KOPT-K1 (cell line): ENCODE results near the gene OSBPL9.

ENCODE experiments used
- H3K27ac ChIP-seq: fragments of 200-600 bp; sonication (generic); 2 replicates; pipeline ENCODE4 v1.5.1; 2016; ENCODE audit warnings: antibody characterized with exemption, mild to moderate bottlenecking, low read depth, low read length; ENCODE audit not compliant: poor library complexity, severe bottlenecking
- H3K36me3 ChIP-seq: fragments of 200-600 bp; sonication (generic); 2 replicates; pipeline ENCODE4 v1.5.1; 2017; ENCODE audit warnings: antibody characterized with exemption, mild to moderate bottlenecking, low read length, moderate library complexity; ENCODE audit not compliant: insufficient read depth
- H3K9me3 ChIP-seq: fragments of 200-600 bp; sonication (generic); 2 replicates; pipeline ENCODE4 v1.5.1; 2017; ENCODE audit warnings: antibody characterized with exemption, low read length, mild to moderate bottlenecking; ENCODE audit not compliant: insufficient read depth, poor library complexity, severe bottlenecking

Gene OSBPL9

DNA sequence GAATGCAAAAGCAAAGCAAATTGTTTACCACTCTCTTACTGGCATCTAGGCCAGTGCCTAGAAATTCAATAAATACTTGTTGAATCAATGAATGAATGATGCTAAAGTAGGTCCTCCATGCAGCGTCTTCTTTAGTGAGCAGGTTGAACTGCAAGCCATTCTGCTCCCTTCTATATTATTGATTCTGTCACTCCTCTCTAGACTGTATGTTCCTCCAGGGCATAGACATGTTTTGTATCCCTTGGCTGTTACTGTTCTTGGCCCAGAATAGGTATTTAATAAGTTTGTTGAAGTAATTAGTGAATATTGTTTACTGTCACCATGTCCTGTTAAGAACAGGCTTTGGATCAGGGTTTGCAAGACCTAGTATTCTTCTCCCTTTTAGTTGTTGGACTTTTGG, 43.7 kb downstream of the OSBPL9 start:
- Histone ChIP-seq H3K9me3 (no peaks in the 10 kb centered on the region), H3K36me3 (no peaks in the 10 kb centered on the region), H3K27ac (no peak overlapping the region)

DNA sequence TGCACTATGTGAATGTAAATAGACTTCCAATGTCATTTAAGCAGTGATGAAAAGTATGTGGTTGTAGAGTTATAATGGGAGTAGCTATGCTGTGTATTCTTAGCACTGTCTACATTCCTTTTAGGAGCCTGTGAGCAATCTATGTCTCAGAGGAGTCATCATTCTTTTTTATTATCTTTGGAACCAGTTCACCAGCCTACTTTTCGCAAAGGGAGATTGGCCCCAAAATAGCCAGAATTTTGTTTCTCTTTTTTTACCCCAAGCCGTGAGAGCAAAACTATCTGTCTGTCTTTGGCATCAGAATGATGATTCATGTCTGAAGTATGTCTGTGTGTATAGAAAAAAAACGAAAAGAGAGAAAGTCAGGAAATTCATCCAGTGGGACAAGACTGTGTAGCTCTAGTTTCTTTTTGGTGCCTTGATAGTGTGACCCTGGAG, 44.2 kb downstream of the OSBPL9 start:
- Histone ChIP-seq H3K36me3 (no peaks in the 10 kb centered on the region), H3K9me3 (no peaks in the 10 kb centered on the region), H3K27ac (no peak overlapping the region)

DNA sequence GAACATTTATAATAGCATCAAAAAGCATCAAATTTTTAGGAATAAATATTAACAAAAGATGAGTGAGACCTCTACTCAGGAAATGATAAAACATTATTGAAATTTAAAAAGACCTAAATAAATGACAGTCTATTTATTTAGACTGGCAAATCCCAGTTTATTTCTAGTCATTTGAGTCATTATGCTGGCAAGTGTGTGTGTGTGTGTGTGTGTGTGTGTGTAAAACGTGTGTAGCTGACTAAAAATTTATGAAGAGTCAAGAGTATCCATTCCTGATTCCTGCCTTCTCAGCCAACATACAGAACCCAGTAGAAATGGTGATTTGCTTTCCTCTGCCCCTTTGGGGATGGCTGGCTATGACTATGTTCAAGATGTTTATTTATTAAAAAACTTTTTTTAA, 46.2 kb downstream of the OSBPL9 start:
- Histone ChIP-seq H3K36me3 (no peaks in the 10 kb centered on the region), H3K9me3 (no peaks in the 10 kb centered on the region), H3K27ac (no peak overlapping the region)

DNA sequence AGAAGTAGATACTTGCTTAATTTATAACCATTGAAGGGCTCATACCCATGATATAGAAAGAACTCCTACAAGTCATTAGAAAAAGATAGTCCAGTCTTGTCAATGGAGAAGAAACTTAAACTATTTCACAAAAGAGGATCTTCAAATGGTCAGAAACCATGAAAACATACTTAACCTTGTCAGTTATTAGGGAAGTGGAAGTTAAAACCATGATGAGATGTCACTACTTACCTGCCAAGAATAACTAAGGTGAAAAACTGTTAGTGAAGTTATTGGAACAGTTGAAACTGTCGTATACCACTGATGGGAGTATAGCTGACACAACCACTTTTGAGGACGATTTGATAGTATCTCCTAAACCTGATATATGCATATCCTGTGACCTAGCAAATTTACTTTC, 46.8 kb downstream of the OSBPL9 start:
- H3K9me3 ChIP-seq = no peaks in the 10 kb centered on the region
- no peak overlapping the region for H3K27ac ChIP-seq
- no peaks in the 10 kb centered on the region for H3K36me3 ChIP-seq

DNA sequence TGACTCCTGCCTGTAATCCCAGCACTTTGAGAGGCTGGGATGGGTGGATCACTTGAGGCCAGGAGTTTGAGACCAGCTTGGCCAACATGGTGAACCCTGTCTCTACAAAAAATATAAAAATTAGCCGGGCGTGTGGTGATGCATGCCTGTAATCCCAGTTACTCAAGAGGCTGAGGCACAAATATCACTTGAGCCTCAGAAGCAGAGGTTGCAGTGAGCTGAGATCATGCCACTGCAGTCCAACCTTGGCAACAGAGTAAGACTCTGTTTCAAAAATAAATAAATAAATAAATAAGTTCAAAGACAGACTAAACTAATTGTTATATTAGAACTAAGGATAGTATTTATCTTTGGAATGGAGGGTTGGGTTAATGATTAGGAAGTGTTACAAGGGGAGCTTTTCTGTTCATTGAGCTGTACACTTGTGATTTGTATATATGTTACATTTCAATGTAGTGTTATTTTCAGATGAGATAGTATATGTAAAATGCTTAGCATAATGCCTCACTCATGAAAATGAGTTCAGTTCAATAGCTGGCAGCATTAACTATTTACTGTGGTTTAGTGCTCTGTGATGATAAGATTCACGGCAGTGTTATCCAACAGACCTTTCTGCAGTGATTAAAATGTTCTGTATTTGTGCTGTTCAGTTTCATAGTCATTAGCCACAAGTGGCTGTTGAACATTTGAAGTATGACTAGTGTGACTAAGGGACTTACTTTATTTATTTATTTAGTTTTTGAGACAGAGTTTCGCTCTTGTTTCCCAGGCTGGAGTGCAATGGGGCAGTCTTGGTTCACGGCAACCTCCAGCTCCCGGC, 47.7 kb downstream of the OSBPL9 start:
- H3K36me3 ChIP-seq = no peaks in the 10 kb centered on the region
- H3K9me3 ChIP-seq = no peaks in the 10 kb centered on the region
- H3K27ac ChIP-seq = no peak overlapping the region

DNA sequence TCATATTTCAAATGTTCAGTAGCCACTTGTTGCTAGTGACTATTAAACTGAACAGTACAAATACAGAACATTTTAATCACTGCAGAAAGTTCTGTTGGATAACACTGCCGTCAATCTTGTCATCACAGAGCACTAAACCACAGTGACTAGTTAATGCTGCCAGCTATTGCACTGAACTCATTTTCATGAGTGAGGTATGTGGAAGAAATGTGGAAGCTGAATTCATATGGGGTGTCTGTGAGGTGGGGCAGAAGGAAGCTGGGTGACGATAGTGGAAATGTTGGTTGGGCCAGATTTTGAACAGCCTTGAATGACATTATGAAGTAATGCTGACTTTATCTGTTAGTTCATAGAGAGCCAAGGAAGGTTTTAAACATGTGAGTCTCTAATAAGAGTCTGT, 49.6 kb downstream of the OSBPL9 start:
- Histone ChIP-seq H3K9me3 (no peaks in the 10 kb centered on the region), H3K36me3 (no peaks in the 10 kb centered on the region), H3K27ac (no peak overlapping the region)

DNA sequence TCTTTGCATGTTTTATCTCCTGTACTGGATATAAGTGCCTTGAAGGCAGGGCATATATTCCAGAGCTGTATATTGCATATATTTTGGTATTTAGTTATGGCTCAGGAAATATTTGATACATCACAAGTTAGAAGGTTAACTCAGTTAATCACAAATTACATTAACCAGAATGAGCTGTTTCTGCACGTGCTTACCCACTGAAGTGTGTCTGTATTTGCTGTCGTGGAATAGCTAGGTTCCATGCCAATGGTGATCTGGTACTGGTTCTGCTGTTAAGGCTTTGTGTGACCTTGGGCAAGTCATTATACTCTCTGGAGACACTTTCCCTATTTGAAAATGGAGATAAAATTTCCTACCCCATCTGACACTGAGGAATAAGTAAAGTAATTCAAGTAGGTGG, 50.7 kb downstream of the OSBPL9 start:
- H3K9me3 ChIP-seq = no peaks in the 10 kb centered on the region
- no peaks in the 10 kb centered on the region for H3K36me3 ChIP-seq

DNA sequence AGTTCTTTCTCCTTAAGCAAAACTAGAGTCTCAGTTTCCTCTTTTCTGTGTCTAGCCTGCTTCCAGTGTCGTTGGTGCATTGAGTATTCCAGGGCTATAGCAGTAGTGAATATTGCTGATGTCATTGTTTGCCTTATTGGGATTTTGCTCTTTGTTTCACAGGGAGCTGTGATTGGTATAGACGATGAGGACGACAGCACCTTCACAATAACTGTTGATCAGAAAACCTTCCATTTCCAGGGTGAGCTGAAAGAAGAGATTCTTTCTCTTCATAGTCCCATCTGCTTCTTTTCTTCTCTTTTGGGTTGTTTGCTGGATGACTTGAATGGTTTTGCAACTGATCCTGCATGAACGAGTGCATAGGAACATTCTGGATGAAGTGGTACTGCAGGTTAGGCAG, 52.4 kb downstream of the OSBPL9 start:
- H3K36me3 ChIP-seq = no peaks in the 10 kb centered on the region
- no peak overlapping the region for H3K27ac ChIP-seq
- H3K9me3 ChIP-seq = no peaks in the 10 kb centered on the region

More for the DNA sequence above, 50.7 kb downstream of the OSBPL9 start:
- no peak overlapping the region for H3K27ac ChIP-seq

DNA sequence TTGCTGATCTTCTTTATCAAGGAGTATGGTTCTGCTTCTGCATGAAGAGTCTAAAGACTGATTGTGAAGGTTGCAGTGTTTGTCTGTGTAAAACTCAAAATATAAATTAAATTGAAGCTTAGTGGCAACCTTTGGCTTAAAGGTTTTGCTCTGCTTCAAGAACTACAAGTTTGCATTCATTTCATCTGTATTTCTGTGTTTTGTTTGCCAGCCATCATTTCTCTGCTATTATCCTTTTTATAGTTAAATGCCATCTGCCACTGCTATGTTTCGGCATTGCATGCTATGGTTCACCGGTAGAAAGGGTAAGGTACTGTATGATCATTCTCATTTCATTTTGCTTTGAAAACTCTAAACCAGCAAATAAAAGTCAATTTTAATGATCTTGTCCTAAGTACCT, 52.9 kb downstream of the OSBPL9 start:
- H3K27ac ChIP-seq = no peak overlapping the region
- H3K36me3 ChIP-seq = no peaks in the 10 kb centered on the region
- H3K9me3 ChIP-seq = no peaks in the 10 kb centered on the region

DNA sequence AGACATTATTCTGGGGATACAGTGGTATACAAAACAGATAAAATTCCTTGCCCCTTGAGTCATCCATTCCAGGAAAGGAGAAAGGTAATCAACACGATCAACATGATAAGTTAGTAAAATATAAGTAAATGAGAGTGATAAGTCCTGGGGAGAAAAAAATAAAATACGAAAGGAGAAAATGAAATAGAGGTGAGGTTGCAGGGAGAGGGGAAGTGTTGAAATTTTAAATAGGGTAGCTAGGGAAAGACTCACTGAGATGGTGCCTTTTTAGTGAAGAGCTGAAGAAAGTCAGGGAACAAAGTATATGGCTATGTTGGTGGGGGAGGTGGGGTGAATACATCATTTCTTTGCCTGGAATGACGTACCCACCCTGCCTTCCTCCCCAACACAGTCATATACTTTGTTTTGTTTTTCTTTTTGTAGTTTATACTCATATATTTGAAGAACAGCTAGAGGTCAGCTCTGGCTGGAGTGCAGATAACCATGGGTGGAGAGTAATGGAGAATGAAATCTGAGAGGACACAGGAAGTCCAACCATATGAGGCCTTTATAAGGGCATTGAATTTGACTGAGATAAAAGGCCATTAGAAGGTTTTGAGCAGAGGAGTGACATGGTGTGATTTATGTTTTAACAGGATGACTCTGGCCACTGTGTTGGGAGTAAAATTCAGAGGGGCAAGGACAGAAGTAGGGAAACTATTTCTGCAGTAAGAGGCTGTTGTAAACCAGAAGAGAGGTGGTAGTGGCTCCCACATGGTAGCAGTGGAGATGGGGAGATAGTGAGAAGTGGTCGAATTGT, 54.8 kb downstream of the OSBPL9 start:
- H3K36me3 ChIP-seq = no peaks in the 10 kb centered on the region
- no peaks in the 10 kb centered on the region for H3K9me3 ChIP-seq
- H3K27ac ChIP-seq = no peak overlapping the region

DNA sequence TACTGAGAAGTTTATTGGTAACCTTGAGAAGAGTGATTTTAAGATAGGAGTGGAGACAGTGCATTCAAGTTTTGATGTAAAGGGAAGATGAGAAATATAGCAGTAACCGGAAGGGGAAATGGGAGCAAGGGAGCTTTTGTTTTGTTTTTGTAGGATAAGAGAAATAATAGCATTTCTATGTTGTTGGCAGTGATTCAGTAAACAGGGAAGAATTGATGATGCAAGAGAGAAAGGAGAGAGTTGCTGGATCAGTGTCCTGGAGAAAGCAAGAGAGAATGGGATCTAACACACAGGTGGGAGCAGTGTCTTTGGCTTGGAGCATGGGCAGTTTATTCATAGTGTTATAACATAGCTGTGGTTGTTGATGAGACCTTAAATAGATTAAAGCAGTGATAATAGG, 56.4 kb downstream of the OSBPL9 start:
- no peaks in the 10 kb centered on the region for H3K9me3 ChIP-seq
- H3K27ac ChIP-seq = no peak overlapping the region
- no peaks in the 10 kb centered on the region for H3K36me3 ChIP-seq

DNA sequence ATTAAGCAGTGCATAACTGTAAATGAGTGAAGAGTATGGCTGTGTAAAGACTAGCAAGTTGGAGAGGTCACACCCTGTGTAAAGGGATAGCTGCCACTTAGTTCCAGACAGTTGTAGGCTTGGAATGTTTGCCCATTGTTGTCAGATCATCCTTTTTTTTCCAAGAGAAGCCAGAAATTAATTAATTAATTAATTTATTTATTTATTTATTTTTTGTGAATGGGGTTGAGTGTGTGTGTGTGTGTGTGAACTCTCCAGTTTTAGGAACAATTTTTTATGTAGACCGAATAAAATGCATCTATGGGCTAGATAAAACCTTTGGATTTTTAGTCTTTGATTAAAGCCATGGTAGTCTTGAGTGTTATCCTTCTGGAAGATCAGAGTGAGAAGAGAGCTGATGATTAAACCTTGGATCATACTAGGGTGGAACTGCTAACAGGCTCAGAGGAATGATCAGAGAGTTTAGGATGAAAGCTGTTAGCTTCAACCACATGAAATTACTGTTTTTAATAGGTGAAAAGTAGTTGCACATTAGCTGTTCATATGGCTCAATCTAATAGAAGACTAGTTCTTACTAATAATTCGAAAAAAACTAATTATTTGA, 58.4 kb downstream of the OSBPL9 start:
- no peak overlapping the region for H3K27ac ChIP-seq
- H3K9me3 ChIP-seq = no peaks in the 10 kb centered on the region
- H3K36me3 ChIP-seq = no peaks in the 10 kb centered on the region

DNA sequence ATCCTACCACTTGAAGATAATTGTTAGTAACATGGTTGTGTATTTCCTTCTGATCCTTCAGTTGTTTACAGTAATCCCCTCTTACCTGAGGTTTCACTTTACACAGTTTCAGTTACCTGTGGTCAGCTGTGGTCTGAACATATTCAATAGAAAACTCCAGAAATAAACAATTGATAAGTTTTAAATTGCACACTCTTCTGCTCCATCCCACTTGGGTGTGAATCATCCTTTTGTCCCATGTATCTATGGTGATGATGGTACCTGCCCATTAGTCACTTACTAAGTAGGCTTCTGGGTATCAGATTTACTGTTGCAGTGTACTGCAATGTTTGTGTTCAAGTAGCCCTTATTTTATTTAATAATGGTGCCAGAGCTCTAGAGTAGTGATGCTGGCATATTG, 62.5 kb downstream of the OSBPL9 start:
- H3K36me3 ChIP-seq = no peaks in the 10 kb centered on the region
- no peaks in the 10 kb centered on the region for H3K9me3 ChIP-seq
- no peak overlapping the region for H3K27ac ChIP-seq

DNA sequence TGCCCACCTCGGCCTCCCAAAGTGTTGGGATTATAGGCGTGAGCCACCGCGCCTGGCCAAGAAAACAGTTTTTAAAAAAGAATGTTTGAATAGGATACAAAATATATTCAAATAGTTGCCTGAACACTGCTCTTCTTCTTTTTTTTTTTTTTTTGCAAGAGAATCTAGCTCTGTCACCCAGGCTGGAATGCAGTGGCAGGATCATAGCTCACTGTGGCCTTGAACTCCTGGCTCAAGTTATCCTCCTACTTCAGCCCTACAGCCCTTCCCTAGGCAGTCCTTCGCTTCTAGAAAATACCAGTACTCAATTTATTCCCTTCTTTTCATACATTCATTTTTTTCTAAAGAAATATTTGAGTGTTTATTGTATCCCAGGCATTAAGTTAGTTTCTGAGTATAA, 67.9 kb downstream of the OSBPL9 start:
- no peak overlapping the region for H3K27ac ChIP-seq
- no peaks in the 10 kb centered on the region for H3K36me3 ChIP-seq
- H3K9me3 ChIP-seq = no peaks in the 10 kb centered on the region

DNA sequence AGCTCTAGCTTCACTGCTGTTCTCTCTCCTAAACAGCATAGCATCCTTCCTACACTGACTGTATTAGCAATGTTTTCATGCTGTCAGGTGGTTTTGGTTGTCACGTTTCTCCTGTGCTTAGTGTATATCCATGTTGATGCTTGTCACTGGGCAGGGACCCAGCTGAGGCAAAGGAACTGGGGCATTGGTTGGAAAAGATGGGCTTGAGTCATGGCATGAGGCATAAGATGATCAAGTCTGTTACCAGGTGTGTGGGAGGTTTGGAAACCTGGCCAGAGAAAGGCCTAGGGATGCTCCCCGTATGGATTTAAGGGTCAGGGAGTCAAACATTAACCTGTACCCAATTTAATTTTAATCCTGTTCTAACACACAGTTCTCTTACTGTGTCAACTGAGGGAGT, 69.6 kb downstream of the OSBPL9 start:
- Histone ChIP-seq H3K36me3 (no peaks in the 10 kb centered on the region), H3K27ac (no peak overlapping the region), H3K9me3 (no peaks in the 10 kb centered on the region)
